GM18508 (cell line): Measurements from ENCODE around the gene C2CD2.

Experiments
- ATAC-seq: cut with Tn5 transposase; IDR thresholded peaks from one replicate; pipeline ENCODE4 v1.9.1; 2021; ENCODE audit warnings: moderate number of reproducible peaks; ENCODE audit not compliant: insufficient read depth, unreplicated experiment

Gene C2CD2

GRCh38 chr21:41939391-41939790 is 14.4 kb downstream of the C2CD2 start:
- no peak for ATAC-seq

DNA sequence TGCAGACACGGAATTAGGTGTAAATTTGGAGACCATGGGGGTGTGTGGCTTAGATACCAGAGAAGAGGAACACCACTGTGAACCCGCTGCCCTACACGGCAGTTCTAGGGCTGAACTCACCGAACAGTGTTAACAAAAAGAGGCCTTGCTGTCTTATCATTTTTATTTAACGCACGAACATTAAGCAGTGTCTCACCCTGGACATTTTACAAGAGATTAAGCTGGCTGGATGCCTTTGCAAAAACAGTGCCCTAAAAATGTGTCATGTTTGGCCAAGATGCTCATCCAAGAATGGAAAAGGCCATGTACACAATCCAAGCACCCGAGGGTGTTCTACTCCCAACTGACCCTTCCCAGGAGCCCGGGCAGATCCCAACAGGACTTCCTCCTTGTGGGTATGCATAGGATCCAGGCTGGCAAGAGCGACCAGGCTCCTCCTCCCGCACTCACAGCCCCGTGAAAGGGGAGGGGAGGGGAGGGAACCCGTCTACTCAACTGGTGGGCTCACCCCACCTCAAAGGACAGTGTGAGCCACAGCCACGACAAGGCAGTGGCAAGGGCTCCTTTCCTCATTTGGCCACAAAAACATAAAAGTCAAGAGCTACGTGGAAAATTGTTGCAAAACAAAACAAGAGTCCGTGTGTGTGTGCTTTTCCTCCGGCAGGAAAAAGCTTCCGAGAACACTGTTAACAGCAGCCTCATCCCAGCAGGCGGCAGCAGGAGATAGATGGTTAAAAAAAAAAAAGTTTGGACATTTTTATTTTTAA is 20.3 kb downstream of the C2CD2 start:
- ATAC-seq = no peak

GRCh38 chr21:41932576-41933312 is 21.1 kb downstream of the C2CD2 start:
- ATAC-seq = no peak

DNA sequence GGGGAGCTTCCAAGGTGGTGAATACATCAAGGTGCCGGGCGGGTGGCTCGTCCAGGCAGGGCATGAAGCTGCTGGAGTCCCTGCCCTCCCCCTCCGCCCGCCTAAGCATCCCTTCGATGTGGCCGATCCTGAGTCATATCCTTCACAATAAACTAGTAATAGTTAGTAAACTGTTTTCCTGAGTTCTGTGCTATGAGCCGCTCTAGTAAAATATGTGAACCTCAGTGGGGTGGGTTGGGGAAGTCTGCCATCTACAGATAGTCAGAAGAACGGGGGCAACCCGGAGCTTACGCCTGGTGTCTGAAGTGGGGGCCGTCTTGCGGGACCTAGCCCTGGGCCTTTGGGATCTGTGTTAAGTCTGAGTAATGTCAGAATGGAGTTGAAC is 21.6 kb downstream of the C2CD2 start:
- ATAC-seq = no peak

DNA sequence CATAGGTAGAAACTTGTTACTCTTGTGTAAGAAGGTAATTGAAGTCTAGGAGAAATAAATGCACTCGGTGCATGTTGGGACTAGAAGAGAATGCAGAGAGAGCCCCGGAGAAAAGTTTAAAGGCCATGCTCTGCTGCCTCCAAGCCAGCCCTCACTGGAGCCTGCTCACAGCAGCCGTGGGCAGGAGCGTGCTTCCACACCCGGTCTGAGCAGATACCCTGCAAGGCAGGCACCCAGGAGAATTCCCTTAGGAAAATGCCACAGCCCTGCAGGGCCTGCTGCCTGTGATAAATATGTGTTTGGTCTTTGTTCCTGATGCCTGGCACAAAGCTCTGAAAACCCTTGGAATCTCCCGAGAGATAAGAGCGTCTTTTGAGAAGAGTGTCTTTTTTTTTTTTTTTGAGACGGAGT is 22.8 kb downstream of the C2CD2 start:
- ATAC-seq = no peak

DNA sequence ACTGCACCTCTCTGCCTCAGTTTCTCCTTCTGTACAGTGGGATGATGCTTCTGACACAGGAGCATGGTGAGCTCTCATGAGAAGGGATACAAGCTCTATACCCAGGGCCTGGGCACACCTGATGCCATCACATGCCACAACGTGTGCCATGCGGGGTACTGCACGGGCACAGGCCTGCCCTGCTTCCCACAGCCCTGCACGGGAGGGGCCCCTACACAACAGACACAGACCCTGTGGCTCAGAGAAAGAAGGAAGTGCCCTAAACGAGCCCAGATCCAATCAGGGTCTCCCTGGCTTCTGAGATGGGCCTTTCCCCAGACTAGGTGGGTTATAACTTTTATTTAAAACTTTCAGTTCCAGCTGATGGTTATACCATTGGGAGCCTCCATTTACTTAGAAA is 24.6 kb downstream of the C2CD2 start:
- ATAC-seq = no peak

- peak; percentile 36 for ATAC-seq
Measured at GRCh38 chr21:41928621-41929220, 25.1 kb downstream of the C2CD2 start.

- ATAC-seq = no peak
Measured at GRCh38 chr21:41927727-41928409, 25.9 kb downstream of the C2CD2 start.

DNA sequence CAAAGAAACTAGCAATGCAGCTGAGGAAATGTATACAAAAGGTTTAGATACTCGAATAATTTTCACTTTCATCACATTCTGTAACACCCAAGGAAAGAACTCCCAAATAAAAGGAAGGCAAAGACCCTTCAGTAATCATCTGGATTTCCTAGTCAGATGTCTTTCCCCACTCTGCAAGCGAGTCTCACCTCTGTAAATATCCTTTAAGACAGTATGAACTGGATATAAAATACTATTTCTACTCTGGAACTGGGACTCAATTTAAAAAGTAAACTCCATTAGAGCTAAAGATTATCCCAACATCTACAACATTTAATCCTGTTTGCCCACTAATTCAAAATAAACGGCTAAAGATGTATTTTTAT is 27.0 kb downstream of the C2CD2 start:
- no peak for ATAC-seq

DNA sequence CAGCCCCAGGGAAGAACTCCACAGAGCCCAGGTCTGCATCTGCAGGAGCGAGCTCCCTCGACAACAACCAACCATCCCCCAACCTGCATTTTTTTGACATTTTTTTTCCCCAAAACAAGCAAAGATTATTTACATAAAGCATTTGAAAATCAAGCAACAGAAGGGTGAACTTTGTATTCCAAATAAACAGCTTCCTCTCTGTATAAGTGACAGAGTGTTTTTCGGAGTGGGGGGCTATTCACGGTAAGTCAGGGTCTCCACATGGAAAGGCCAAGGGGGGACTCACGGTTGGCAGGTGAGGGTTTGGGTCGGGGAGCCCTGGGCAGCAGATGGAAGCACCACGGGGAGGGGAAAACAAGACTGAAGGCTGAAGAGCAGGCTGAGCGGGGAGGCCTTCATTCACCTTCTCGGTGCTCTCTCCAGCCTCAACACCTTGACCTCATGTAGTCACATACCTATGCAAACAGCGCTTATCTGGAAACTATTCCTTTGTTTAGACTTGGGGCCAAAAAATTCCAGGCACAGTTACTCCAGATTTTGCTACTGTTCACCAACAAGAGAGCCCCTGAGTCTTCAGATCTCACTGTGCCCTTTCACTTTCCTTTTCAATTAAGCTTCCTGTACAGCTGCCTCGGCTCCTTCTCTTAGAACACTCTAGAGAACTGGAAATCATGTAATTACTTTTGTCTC is 27.6 kb downstream of the C2CD2 start:
- ATAC-seq = no peak

GRCh38 chr21:41925767-41926116 is 28.1 kb downstream of the C2CD2 start:
- no peak for ATAC-seq

- no peak for ATAC-seq
Measured at GRCh38 chr21:41924368-41924754, 29.5 kb downstream of the C2CD2 start.

- ATAC-seq = no peak
Measured at GRCh38 chr21:41923631-41924367, 30.0 kb downstream of the C2CD2 start.

DNA sequence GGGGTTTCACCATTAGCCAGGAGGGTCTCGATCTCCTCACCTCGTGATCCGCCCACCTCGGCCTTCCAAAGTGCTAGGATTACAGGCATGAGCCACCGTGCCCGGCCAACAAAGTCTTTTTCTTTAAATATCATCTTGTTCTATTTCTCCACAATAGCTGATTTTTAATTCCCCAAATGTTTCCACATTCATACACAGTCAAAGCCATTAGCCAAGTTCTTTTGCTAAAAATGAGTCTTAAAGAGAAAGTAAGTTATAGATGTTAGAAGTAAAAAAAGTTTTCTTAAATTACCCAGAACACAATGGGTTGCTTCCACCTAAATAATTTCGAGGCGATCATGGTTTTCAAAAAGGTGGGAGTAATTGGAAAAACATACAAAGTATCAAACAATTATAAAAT is 30.6 kb downstream of the C2CD2 start:
- ATAC-seq = no peak

DNA sequence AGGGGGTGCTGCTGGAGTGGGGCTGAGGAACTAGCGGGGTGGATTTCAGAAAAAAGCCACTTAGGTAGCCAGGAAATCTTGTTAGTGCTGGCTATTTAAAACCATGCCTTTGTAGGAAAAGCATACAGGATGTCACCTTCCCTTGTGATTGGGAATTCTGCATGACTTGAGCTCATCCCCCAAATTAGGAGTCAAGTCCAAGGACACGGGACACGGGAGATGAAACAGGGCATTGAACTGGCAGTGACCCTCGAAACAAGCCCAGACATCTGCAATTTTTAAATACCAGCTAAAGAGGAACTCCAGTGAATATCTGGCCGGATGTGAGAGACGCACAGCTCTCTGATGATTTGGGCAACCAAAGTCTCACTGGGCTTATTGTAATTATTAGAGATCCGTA is 32.8 kb downstream of the C2CD2 start:
- no peak for ATAC-seq

GRCh38 chr21:41920476-41920875 is 33.3 kb downstream of the C2CD2 start:
- no peak for ATAC-seq

- no peak for ATAC-seq
Measured at GRCh38 chr21:41919666-41920398, 34.0 kb downstream of the C2CD2 start.

- no peak for ATAC-seq
Measured at GRCh38 chr21:41918561-41919358, 35.1 kb downstream of the C2CD2 start.
